ENCODE results near the gene HCFC2. TPM values are rescaled to one million over a fixed set of nuclear protein-coding genes. Genes with fewer than 3 reads are reported as not detected.

Gene HCFC2
- total RNA-seq, 4 donors from 2014 or later, result 20.2 to 33.5 (median 30.6) TPM

- DNase-seq (ENCODE audit: low spot score in 2 of 2), result no peak
- no peak overlapping the region for H3K4me3 ChIP-seq
- no peak overlapping the region for H3K27ac ChIP-seq
- no peak for TF ChIP-seq POLR2A (IDR thresholded peaks at IDR 0.05)
- no peak for TF ChIP-seq EP300 (IDR thresholded peaks at IDR 0.05)
- TF ChIP-seq, protein P1, sequence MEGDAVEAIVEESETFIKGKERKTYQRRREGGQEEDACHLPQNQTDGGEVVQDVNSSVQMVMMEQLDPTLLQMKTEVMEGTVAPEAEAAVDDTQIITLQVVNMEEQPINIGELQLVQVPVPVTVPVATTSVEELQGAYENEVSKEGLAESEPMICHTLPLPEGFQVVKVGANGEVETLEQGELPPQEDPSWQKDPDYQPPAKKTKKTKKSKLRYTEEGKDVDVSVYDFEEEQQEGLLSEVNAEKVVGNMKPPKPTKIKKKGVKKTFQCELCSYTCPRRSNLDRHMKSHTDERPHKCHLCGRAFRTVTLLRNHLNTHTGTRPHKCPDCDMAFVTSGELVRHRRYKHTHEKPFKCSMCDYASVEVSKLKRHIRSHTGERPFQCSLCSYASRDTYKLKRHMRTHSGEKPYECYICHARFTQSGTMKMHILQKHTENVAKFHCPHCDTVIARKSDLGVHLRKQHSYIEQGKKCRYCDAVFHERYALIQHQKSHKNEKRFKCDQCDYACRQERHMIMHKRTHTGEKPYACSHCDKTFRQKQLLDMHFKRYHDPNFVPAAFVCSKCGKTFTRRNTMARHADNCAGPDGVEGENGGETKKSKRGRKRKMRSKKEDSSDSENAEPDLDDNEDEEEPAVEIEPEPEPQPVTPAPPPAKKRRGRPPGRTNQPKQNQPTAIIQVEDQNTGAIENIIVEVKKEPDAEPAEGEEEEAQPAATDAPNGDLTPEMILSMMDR (IDR thresholded peaks at IDR 0.05), result no peak
- WGBS, 2 donors, result 87 to 89% methylated on average over 1 of the region's 1 CpG
- H3K27me3 ChIP-seq, result no peaks in the 10 kb centered on the region
- H3K9me3 ChIP-seq, result no peaks in the 10 kb centered on the region
- peaks cover 0 to 90% (median 15%) of the 10 kb centered on the region in 3 donors for H3K36me3 ChIP-seq
- no peaks in the 10 kb centered on the region for H3K4me1 ChIP-seq
Measured at GRCh38 chr12:104095289-104095688, 31.0 kb downstream of the HCFC2 start.

GRCh38 chr12:104097954-104098353 lies 33.6 kb downstream of the HCFC2 start:
- TF ChIP-seq, protein P1 (IDR thresholded peaks at IDR 0.05), result no peak
- TF ChIP-seq POLR2A (IDR thresholded peaks at IDR 0.05) (no peak), EP300 (IDR thresholded peaks at IDR 0.05) (no peak)
- 96 to 99% methylated on average over 2 of the region's 2 CpGs for WGBS, 2 donors
- no peak overlapping the region for H3K27ac ChIP-seq
- no peak overlapping the region for H3K4me3 ChIP-seq
- no peaks in the 10 kb centered on the region for H3K4me1 ChIP-seq
- no peak for DNase-seq (ENCODE audit: low spot score in 2 of 2)
- H3K27me3 ChIP-seq, result no peaks in the 10 kb centered on the region
- H3K9me3 ChIP-seq, result no peaks in the 10 kb centered on the region
- peaks cover 0 to 96% (median 8%) of the 10 kb centered on the region in 3 donors for H3K36me3 ChIP-seq

- no peak for DNase-seq (ENCODE audit: low spot score in 2 of 2)
- H3K27ac ChIP-seq, result no peak overlapping the region
- no peaks in the 10 kb centered on the region for H3K9me3 ChIP-seq
- TF ChIP-seq, protein P1 (IDR thresholded peaks at IDR 0.05), result no peak
- TF ChIP-seq EP300 (IDR thresholded peaks at IDR 0.05), result no peak
- no peak for TF ChIP-seq POLR2A (IDR thresholded peaks at IDR 0.05)
- H3K27me3 ChIP-seq, result no peaks in the 10 kb centered on the region
- H3K4me3 ChIP-seq, result no peak overlapping the region
- peaks cover 0 to 19% (median 0%) of the 10 kb centered on the region in 4 donors for H3K4me1 ChIP-seq
- peaks cover 0 to 34% (median 0%) of the 10 kb centered on the region in 3 donors for H3K36me3 ChIP-seq
Measured at GRCh38 chr12:104105461-104105860, 41.1 kb downstream of the HCFC2 start.

GRCh38 chr12:104106965-104107364 lies 42.6 kb downstream of the HCFC2 start:
- Histone ChIP-seq H3K27me3 (no peaks in the 10 kb centered on the region), H3K4me3 (no peak overlapping the region), H3K4me1 (peaks cover 0 to 19% (median 0%) of the 10 kb centered on the region in 4 donors), H3K9me3 (no peaks in the 10 kb centered on the region), H3K36me3 (peaks cover 0 to 19% (median 0%) of the 10 kb centered on the region in 3 donors), H3K27ac (no peak overlapping the region)
- no peak for DNase-seq (ENCODE audit: low spot score in 2 of 2)
- TF ChIP-seq, protein P1 (IDR thresholded peaks at IDR 0.05), result no peak
- no peak for TF ChIP-seq POLR2A (IDR thresholded peaks at IDR 0.05)
- TF ChIP-seq EP300 (IDR thresholded peaks at IDR 0.05), result no peak
- 83 to 88% methylated on average over 2 of the region's 2 CpGs for WGBS, 2 donors

- H3K9me3 ChIP-seq, result no peaks in the 10 kb centered on the region
- peaks cover 0 to 17% (median 0%) of the 10 kb centered on the region in 3 donors for H3K36me3 ChIP-seq
- H3K27ac ChIP-seq, result no peak overlapping the region
- 36 to 39% methylated on average over 6 of the region's 6 CpGs for WGBS, 2 donors
- no peak overlapping the region for H3K4me3 ChIP-seq
- peaks cover 0 to 19% (median 0%) of the 10 kb centered on the region in 4 donors for H3K4me1 ChIP-seq
- DNase-seq (ENCODE audit: low spot score in 2 of 2), result peak; percentile 85 to 96
- no peaks in the 10 kb centered on the region for H3K27me3 ChIP-seq
- TF ChIP-seq, protein P1 (IDR thresholded peaks at IDR 0.05), result peak; percentile 76 to 88 (median 82)
- no peak for TF ChIP-seq POLR2A (IDR thresholded peaks at IDR 0.05)
Measured at GRCh38 chr12:104108755-104109445, 44.6 kb downstream of the HCFC2 start.

Measured in tibial nerve (tissue), 4 donors.